GM19467 (cell line): Measurements from ENCODE around the gene HMX3.

Source experiments
- ATAC-seq: cut with Tn5 transposase; IDR thresholded peaks from one replicate; pipeline ENCODE4 v1.9.1; 2021; ENCODE audit warnings: mild to moderate bottlenecking, moderate library complexity; ENCODE audit not compliant: unreplicated experiment

HMX3 gene

GRCh38 chr10:123135415-123136141 lies at the start of gene HMX3:
HMX3 (plus strand) TSS chr10:123135970; CDS start chr10:123136051, 81 bp downstream.
- ATAC-seq, result no peak

GRCh38 chr10:123086281-123086680 lies 49.5 kb upstream of the HMX3 start:
- ATAC-seq, result no peak

GRCh38 chr10:123087348-123087747 lies 48.4 kb upstream of the HMX3 start:
- ATAC-seq, result no peak

GRCh38 chr10:123087786-123088185 lies 48.0 kb upstream of the HMX3 start:
- no peak for ATAC-seq

GRCh38 chr10:123092635-123093414 lies 42.9 kb upstream of the HMX3 start:
- no peak for ATAC-seq

- ATAC-seq, result no peak
Measured at GRCh38 chr10:123093489-123093888, 42.3 kb upstream of the HMX3 start.

GRCh38 chr10:123096452-123096851 lies 39.3 kb upstream of the HMX3 start:
- ATAC-seq, result no peak

- no peak for ATAC-seq
Measured at GRCh38 chr10:123097039-123097438, 38.7 kb upstream of the HMX3 start.

- ATAC-seq, result no peak
Measured at GRCh38 chr10:123100030-123100762, 35.6 kb upstream of the HMX3 start.

GRCh38 chr10:123101872-123102271 lies 33.9 kb upstream of the HMX3 start:
- no peak for ATAC-seq

GRCh38 chr10:123102673-123103072 lies 33.1 kb upstream of the HMX3 start:
- no peak for ATAC-seq

- no peak for ATAC-seq
Measured at GRCh38 chr10:123103944-123104343, 31.8 kb upstream of the HMX3 start.

- ATAC-seq, result no peak
Measured at GRCh38 chr10:123109466-123109865, 26.3 kb upstream of the HMX3 start.

- ATAC-seq, result no peak
Measured at GRCh38 chr10:123117644-123118417, 17.9 kb upstream of the HMX3 start.

- ATAC-seq, result no peak
Measured at GRCh38 chr10:123119081-123119480, 16.7 kb upstream of the HMX3 start.

GRCh38 chr10:123126246-123126645 lies 9.5 kb upstream of the HMX3 start:
- ATAC-seq, result no peak

- ATAC-seq, result no peak
Measured at GRCh38 chr10:123129618-123130271, 6.0 kb upstream of the HMX3 start.

- ATAC-seq, result no peak
Measured at GRCh38 chr10:123132576-123133477, 2.9 kb upstream of the HMX3 start.
